Spleen (tissue), 7 donors: Measurements from ENCODE around the gene SNCAIP.

Source experiments
- CTCF ChIP-seq, 11 experiments: fragments of 200-600 bp in 7 of 11; fragments of 450-650 bp in 4 of 11; sonication (generic) in 4 of 11; IDR thresholded peaks in 8 of 11; conservative IDR thresholded peaks in 3 of 11; 1 replicate in 7 of 11; 2 replicates in 4 of 11; pipeline versions ENCODE4 v1.4.0 to v1.8.0; 2016 to 2021; ENCODE audit warnings: antibody characterized with exemption in 11 of 11, inconsistent platforms in 4 of 11, mild to moderate bottlenecking in 1 of 11
- POLR2A ChIP-seq, 3 donors: fragments of 450-650 bp; IDR thresholded peaks; one replicate each; pipeline ENCODE4 v1.5.1; 2017; ENCODE audit warnings: antibody characterized with exemption in 3 of 3, mild to moderate bottlenecking in 1 of 3
- POLR2AphosphoS5 ChIP-seq, 3 donors: sonication (generic); formaldehyde crosslinking; IDR thresholded peaks; one replicate each; pipeline ENCODE4 v1.5.1; 2017; ENCODE audit warnings: antibody characterized with exemption in 3 of 3
- donor health status: DM: no; HTN: no; CAD: no; lungs with moderate emphysema.
- donor health status: DM: no; HTN: no; CAD: no.
- donor health status: DM: no; HTN: no; CAD: no.

- no peak for TF ChIP-seq CTCF (IDR thresholded peaks at IDR 0.05 in 8 of 11, conservative IDR thresholded peaks at IDR 0.05 in 3 of 11)
- no peak for TF ChIP-seq POLR2A (IDR thresholded peaks at IDR 0.05)
- no peak for TF ChIP-seq POLR2AphosphoS5 (IDR thresholded peaks at IDR 0.05)
Measured at GRCh38 chr5:122287101-122287500, 24.9 kb upstream of the SNCAIP start.
